22Rv1 (cell line): ENCODE results near the gene TBC1D28.
"Not testable (repeated sequence)": the region's sequence is repeated elsewhere in the genome, so short reads cannot be mapped to it uniquely, and the experiment has no call there.

Source experiments
- CTCF ChIP-seq: fragments of 450-650 bp; IDR thresholded peaks from 2 replicates; pipeline ENCODE4 v1.5.1; 2017; ENCODE audit warnings: mild to moderate bottlenecking
- ZFX ChIP-seq: fragments of 450-650 bp; IDR thresholded peaks from 2 replicates; pipeline ENCODE4 v1.6.1; 2017; ENCODE audit warnings: antibody characterized with exemption, borderline replicate concordance

- not testable (repeated sequence) for TF ChIP-seq CTCF, ZFX
Measured at GRCh38 chr17:18682668-18683067, 38.5 kb upstream of the TBC1D28 start.
